ENCODE results near the gene ARL5C.

Gene ARL5C, protein sequence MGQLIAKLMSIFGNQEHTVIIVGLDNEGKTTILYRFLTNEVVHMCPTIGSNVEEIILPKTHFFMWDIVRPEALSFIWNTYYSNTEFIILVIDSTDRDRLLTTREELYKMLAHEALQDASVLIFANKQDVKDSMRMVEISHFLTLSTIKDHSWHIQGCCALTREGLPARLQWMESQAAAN

DNA sequence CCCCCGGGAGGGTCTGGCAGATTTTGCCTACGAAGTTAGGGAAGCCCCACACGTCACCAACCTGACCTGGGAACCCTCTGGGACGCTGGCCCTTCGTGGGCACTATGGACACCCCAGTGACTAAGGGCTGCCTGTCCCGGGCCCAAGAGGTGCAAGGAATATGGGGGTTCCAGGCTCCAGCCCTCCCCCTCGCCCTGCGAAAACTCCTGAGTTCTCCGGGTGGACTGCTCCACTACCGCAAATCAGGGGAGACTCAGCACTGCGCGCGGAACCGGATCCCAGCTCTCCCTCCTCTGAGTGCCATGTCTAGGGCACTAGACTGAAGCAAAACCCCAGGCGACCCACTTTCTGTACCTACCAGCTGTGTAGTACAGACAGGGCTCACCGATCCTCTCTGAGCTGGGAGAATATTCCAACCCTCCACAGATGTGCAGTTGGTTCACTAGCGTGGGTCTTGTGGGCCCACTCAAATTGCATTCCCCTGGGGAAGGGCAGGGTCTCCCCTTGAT, at the start of gene ARL5C:
ARL5C (minus strand) TSS at position 321 of the 509 bp plus-strand sequence. CDS start 401 bp downstream, outside the sequence.
- DNase-seq = no peak

- DNase-seq = no peak
Measured at GRCh38 chr17:39213852-39214251, 47.9 kb upstream of the ARL5C start.

GRCh38 chr17:39212841-39213480, 47.0 kb upstream of the ARL5C start:
- peak; percentile 50 for DNase-seq

- DNase-seq = no peak
Measured at GRCh38 chr17:39212195-39212810, 46.3 kb upstream of the ARL5C start.

DNA sequence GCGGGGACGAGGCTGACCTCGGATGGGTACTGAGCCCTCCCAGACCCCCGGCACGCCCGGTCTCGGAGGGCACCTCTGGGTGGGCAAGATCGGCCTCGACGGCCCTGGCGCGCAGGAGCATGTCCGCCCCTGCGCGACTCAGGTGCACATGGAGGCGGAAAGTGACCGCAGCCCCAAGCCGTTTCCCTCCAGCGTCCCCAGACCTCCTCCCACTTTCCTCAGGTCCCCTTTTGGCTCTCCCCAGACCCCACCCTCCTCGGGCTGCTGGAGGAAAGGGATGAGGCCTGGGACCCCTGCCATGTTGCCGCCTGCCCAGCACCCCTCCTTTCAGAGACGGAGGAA, 44.1 kb upstream of the ARL5C start:
- DNase-seq = no peak

- DNase-seq = no peak
Measured at GRCh38 chr17:39209317-39210092, 43.5 kb upstream of the ARL5C start.

- peak; percentile 50 for DNase-seq
Measured at GRCh38 chr17:39208893-39209292, 42.9 kb upstream of the ARL5C start.

DNA sequence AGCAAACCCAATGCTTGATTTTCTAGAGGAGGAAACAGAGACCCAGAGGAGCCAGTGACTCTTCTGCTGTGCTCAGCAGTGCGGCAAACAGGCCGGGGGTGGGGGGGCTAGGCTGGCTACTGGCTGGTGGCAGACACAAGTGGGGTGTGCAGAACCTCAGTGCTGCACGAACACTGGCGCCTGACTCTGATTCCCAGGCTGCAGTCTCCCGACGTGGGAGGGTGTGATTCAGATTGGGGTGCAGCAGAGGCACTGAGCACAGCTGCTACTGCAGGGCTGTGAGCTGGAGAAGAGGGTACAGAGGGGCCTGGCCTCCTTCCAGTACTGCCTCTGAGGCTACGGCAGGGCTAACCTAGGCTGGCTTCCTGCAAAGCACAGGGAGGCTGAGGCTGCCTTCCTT, 42.2 kb upstream of the ARL5C start:
- DNase-seq = no peak

DNA sequence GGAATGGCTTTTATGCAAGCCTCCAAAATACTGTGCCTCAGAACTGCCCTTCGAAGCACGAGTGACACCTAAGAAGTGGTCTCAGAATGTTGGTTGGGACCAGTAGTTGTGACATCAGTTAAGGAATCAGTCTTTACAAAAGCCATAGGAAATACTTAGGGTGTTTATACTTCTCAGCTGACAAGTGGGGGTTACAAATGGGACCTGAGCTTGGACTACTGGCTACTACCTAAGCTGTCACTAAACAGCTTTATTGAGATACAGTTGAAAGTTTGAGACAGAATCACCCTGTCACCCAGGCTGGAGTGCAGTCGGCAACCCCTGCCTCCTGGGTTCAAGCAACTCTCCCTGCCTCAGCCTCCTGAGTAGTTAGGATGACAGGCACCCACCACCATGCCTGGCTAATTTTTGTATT, 39.2 kb upstream of the ARL5C start:
- DNase-seq = no peak

DNA sequence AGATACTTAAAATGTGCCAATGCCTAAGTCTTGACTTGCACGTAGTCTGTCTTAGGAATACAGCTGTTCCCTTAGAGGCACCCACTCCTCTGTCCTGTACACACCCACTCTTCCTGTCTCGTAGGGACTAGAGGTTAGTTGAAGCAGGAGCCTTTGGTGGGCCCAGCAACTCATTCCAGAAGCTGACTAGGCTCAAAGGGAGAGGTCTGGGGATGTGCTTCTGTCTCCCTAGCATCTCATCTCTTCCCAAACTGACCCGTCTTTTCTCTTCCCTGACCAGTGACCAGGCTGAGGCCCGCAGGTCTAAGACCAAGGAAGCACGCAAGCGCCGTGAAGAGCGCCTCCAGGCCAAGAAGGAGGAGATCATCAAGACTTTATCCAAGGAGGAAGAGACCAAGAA, 38.3 kb upstream of the ARL5C start:
- no peak for DNase-seq

DNA sequence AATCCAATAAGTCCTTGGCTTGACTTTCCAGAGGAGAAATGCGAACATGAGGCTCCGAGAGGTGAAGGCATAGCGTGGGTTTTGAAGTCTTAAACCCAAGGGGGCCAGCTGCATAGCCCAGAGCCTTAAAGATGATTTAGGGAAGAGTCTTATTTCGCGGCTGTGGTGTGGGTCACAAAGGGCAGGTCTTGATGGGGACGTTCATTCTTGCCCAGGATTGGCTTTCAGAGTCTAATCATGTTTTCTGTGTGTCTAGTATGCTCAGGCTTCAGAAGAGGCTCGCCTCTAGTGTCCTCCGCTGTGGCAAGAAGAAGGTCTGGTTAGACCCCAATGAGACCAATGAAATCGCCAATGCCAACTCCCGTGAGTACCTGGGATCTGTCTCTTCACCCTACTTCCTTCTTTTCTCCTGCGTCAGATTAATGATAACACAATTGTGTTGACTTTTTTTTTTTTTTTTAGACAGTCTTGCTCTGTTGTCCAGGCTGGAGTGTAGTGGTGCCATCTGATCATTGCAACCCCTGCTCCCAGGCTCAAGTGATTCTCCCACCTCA, 35.1 kb upstream of the ARL5C start:
- no peak for DNase-seq

DNA sequence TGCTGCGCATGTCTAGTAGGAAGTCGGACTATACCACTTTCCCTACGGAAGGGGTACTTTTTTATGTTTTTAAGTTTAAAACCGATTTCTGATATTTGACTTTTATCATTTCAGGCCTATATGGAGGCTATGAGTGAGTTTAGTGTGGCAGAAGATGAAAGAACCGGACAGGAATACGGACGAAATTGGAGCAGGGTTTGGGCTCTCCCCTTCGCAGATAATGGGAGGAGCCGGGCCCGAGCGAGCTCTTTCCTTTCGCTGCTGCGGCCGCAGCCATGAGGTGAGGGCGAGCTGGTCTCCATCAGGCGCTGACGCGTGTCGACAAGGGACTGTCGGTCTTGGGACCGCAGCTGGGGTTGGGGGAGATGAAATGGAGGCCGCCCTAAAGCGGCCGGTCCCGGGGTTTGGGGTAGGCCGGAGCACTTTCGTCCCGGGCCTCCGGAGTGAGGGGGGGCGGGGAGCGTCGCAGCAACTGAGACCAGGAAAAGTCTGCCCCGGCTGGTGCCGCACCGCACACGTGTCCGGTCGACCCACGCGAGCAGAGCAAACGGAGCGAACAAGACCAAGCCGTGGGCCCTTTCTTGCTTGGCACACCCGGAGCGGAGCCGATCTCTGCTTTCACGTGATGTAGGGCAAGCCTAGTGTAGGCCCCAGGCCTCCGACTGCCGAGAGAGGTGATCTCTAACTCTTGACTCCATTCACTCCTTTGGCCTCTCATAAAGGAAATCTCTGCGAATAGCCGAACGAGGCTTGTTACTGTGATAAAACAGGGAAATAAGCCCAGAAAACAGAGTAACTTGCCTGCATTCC, 34.3 kb upstream of the ARL5C start, which contains the start of gene RPL19:
RPL19 (plus strand) TSS at position 214 of the 810 bp plus-strand sequence; CDS start at position 276, 62 bp downstream.
- peak; percentile 68 for DNase-seq

GRCh38 chr17:39199820-39200069, 33.8 kb upstream of the ARL5C start:
- DNase-seq = peak; percentile 89

DNA sequence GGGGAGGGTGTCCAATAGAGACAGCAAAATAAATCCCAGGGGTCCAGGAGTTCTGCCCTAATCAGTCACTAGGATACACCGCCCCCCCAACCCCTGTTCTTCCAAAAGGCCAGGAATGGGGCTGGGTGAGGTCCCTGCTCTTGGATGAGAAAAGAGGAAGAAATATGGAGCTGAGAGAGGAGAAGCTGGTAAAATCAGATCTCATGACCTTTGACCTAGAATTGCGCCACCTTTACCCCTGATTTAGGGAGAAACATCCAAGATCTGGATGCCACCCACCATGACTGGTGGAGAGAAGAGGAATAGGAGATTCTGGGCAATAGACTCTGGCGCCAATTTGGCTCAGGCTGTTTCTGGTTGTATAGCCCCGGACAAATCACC, 32.2 kb upstream of the ARL5C start:
- no peak for DNase-seq

GRCh38 chr17:39197380-39198185, 31.6 kb upstream of the ARL5C start, which contains the start of gene CACNB1:
Gene CACNB1, minus strand, starts transcription at chr17:39197669. Its CDS starts 174 bp downstream, at chr17:39197495.
- peak; percentile 34 for DNase-seq

- DNase-seq = no peak
Measured at GRCh38 chr17:39196808-39197291, 30.9 kb upstream of the ARL5C start.

DNA sequence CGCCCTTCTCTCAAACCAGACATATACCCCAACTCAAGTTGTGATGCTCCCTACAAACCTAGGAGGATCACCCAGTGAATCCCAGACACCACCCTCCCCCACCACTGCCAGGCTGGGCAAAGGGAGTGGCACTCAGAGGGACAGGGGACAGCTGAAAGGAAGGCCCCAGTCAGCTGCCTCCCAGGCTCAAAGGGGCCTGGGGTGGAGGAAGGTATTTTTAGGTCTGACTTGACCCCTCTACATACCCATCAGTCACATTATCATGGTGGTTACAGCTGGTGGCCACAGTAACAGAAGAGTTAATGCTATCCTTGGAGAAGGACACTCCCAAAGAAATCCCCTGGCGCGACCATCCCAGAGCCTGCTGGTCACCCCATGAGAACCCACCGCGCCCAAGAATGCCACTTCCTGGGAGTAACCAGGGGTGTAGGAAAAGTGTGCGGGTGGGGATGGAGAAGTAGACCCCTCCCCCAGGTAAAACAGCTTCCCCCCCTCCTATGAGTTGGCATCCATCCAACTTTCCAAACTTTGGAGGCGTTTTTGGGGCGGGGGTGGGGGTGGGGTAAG, 30.4 kb upstream of the ARL5C start:
- no peak for DNase-seq

GRCh38 chr17:39195568-39196160, 29.7 kb upstream of the ARL5C start:
- DNase-seq = no peak

- DNase-seq = no peak
Measured at GRCh38 chr17:39194985-39195524, 29.1 kb upstream of the ARL5C start.

Measured in NCI-H2029 (cell line).